Kidney epithelial cell (primary cell): ENCODE results near the gene CTNNA3. TPM values are rescaled to one million over a fixed set of nuclear protein-coding genes. Genes with fewer than 3 reads are reported as not detected.

ENCODE experiments used
- DNase-seq: peaks from one replicate; pipeline ENCODE4 v3.0.0-alpha.2; 2010; ENCODE audit warnings: low read depth
- H3K27me3 ChIP-seq: 2 replicates; pipeline ENCODE4 v1.6.0; 2011; ENCODE audit warnings: low read length; ENCODE audit not compliant: control insufficient read depth, insufficient read depth
- H3K36me3 ChIP-seq: 2 replicates; pipeline ENCODE4 v1.5.1; 2011; ENCODE audit warnings: low read length; ENCODE audit not compliant: control insufficient read depth, insufficient read depth
- H3K4me3 ChIP-seq: 2 replicates; pipeline ENCODE4 v1.5.1; 2011; ENCODE audit warnings: low read depth, mild to moderate bottlenecking, control low read depth, low read length
- CTCF ChIP-seq: IDR thresholded peaks from 2 replicates; pipeline ENCODE4 v1.5.1; 2011; ENCODE audit warnings: mild to moderate bottlenecking, moderate library complexity, low read length, control low read depth, inconsistent platforms; ENCODE audit not compliant: insufficient read depth, poor library complexity, severe bottlenecking
- total RNA-seq: library from RNA; depleted of rRNA; stranded (reverse); fragments of >200 nt; gene quantifications from 2 replicates; pipeline ENCODE4 v1.2.3, GENCODE V29; 2015

Gene CTNNA3
- total RNA-seq, 1 donor from 2014 or later = 0.79 TPM

- no peak overlapping the region for H3K4me3 ChIP-seq
- no peak for TF ChIP-seq CTCF
- DNase-seq = no peak
- no peaks in the 10 kb centered on the region for H3K36me3 ChIP-seq
- H3K27me3 ChIP-seq = no peaks in the 10 kb centered on the region
Measured at GRCh38 chr10:67046507-67046906, 649.5 kb downstream of the CTNNA3 start.

GRCh38 chr10:67045404-67045803 is 650.6 kb downstream of the CTNNA3 start:
- Histone ChIP-seq H3K27me3 (no peaks in the 10 kb centered on the region), H3K36me3 (no peaks in the 10 kb centered on the region), H3K4me3 (no peak overlapping the region)
- TF ChIP-seq CTCF = no peak
- no peak for DNase-seq

GRCh38 chr10:67043041-67043440 is 653.0 kb downstream of the CTNNA3 start:
- Histone ChIP-seq H3K27me3 (no peaks in the 10 kb centered on the region), H3K36me3 (no peaks in the 10 kb centered on the region), H3K4me3 (no peak overlapping the region)
- DNase-seq = no peak
- TF ChIP-seq CTCF = no peak

GRCh38 chr10:67036808-67037207 is 659.2 kb downstream of the CTNNA3 start:
- TF ChIP-seq CTCF = no peak
- Histone ChIP-seq H3K27me3 (no peaks in the 10 kb centered on the region), H3K36me3 (no peaks in the 10 kb centered on the region), H3K4me3 (no peak overlapping the region)
- DNase-seq = no peak

- H3K27me3 ChIP-seq = no peaks in the 10 kb centered on the region
- H3K36me3 ChIP-seq = no peaks in the 10 kb centered on the region
- no peak for DNase-seq
- no peak overlapping the region for H3K4me3 ChIP-seq
- TF ChIP-seq CTCF = no peak
Measured at GRCh38 chr10:67033878-67034277, 662.1 kb downstream of the CTNNA3 start.

GRCh38 chr10:67022099-67022498 is 673.9 kb downstream of the CTNNA3 start:
- TF ChIP-seq CTCF = no peak
- H3K27me3 ChIP-seq = no peaks in the 10 kb centered on the region

More at GRCh38 chr10:67022099-67022498, 673.9 kb downstream of the CTNNA3 start:
- no peak overlapping the region for H3K4me3 ChIP-seq
- DNase-seq = no peak
- no peaks in the 10 kb centered on the region for H3K36me3 ChIP-seq
